ENCODE measurements around the gene KRTAP4-11. TPM values are rescaled to one million over a fixed set of nuclear protein-coding genes. Genes with fewer than 3 reads are reported as not detected.

The KRTAP4-11 gene
- total and polyA plus RNA-seq, 2 of the 8 experiments (the other 6 are each of a cell fraction or from before 2014, with no cell fraction given): not detected

DNA sequence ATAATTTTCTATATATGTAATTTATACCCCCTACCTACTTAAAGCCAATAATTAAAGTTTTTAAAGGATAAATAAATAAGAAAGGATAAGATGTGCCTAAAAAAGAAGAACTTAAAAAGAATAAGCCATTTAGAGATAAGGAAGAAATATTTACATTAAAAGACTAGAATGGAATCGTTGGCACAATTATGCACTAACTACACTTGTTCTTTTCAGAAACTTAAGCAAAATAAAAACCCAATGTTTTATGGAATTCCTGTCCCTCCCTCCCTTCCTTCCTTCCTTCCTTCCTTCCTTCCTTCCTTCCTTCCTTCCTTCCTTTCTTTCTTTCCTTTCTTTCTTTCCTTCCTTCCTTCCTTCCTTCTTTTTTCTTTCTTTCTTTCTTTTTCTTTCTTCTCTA, 26.7 kb upstream of the KRTAP4-11 start:
- H3K27ac ChIP-seq (ENCODE audit: low read depth, low read length): no peak overlapping the region
- ChIA-PET POLR2A (ENCODE audit: partially characterized antibody) (no interaction called here), CTCF (ENCODE audit: partially characterized antibody) (no interaction called here)
- H3K79me2 ChIP-seq (ENCODE audit: control insufficient read depth in 1 of 2, insufficient read depth in 2 of 2, low read length in 2 of 2): no peaks in the 10 kb centered on the region
- no peak overlapping the region for H4K8ac ChIP-seq (ENCODE audit: extremely low read depth, insufficient read depth, low read length)
- H2BK5ac ChIP-seq (ENCODE audit: low read depth, low read length): no peak overlapping the region
- H3K36me3 ChIP-seq (ENCODE audit: control insufficient read depth in 2 of 4, insufficient read depth in 4 of 4, low read length in 3 of 4): no peaks in the 10 kb centered on the region
- no peak overlapping the region for H3K4ac ChIP-seq (replicated peaks; ENCODE audit: insufficient read length, low read depth, low read length)
- no peak overlapping the region for H2AK5ac ChIP-seq (ENCODE audit: low read depth, low read length)
- DNase-seq (ENCODE audit: low read depth in 1 of 2, low spot score in 2 of 2): no peak
- H2BK12ac ChIP-seq (ENCODE audit: low read depth, low read length): no peak overlapping the region
- no peak overlapping the region for H3K9ac ChIP-seq (replicated peaks in 1 of 4; ENCODE audit: extremely low read depth in 1 of 4, low read depth in 3 of 4, low read length in 3 of 4)
- H3K27me3 ChIP-seq (replicated peaks in 1 of 4; ENCODE audit: control insufficient read depth in 3 of 4, extremely low read depth in 1 of 4, insufficient read depth in 3 of 4, low read length in 3 of 4): no peaks in the 10 kb centered on the region
- no peaks in the 10 kb centered on the region for H3K79me1 ChIP-seq (ENCODE audit: low read depth, low read length)
- peaks cover 2% of the 10 kb centered on the region; the same call in 1 of the 2 replicates for H3K23me2 ChIP-seq (ENCODE audit: low read depth, low read length)
- H3K56ac ChIP-seq (replicated peaks; ENCODE audit: insufficient read length, low read depth, low read length): no peak overlapping the region
- no peak overlapping the region for H2BK20ac ChIP-seq (ENCODE audit: low read length)
- no peak overlapping the region for H3K23ac ChIP-seq (ENCODE audit: insufficient read length)
- no peak for FAIRE-seq
- no peak overlapping the region for H3K4me2 ChIP-seq (ENCODE audit: insufficient read depth in 1 of 2, low read depth in 2 of 2, low read length in 2 of 2)
- H4K5ac ChIP-seq (ENCODE audit: insufficient read length, low read depth, low read length): no peak overlapping the region
- no peak overlapping the region for H2BK15ac ChIP-seq (ENCODE audit: low read length)
- no peaks in the 10 kb centered on the region for H4K20me1 ChIP-seq (replicated peaks in 1 of 2; ENCODE audit: control insufficient read depth in 1 of 2, insufficient read depth in 2 of 2, low read length in 2 of 2)
- 100% methylated on average over 1 of the region's 1 CpG; no CpG with 5 or more reads in 1 of the 2 experiments for WGBS, 2 experiments (ENCODE audit: extremely low coverage in 1 of 2, insufficient coverage in 1 of 2, insufficient read length in 1 of 2, insufficient replicate concordance in 2 of 2, low coverage in 1 of 2, low lambda C conversion rate in 2 of 2, missing lambda C conversion rate in 1 of 2)
- H2AFZ ChIP-seq (ENCODE audit: low read length): no peak overlapping the region
- H3K18ac ChIP-seq (ENCODE audit: extremely low read depth, low read length): no peak overlapping the region
- no peak overlapping the region for H2BK120ac ChIP-seq (replicated peaks; ENCODE audit: low read depth, low read length)
- no peaks in the 10 kb centered on the region for H3K4me1 ChIP-seq (replicated peaks in 1 of 4; ENCODE audit: control insufficient read depth in 3 of 4, insufficient read depth in 4 of 4, low read length in 3 of 4)
- no peak overlapping the region for H3K14ac ChIP-seq (ENCODE audit: insufficient read length)
- no peak overlapping the region for H4K91ac ChIP-seq (replicated peaks; ENCODE audit: insufficient read length, low read length)
- H3K4me3 ChIP-seq (ENCODE audit: extremely low read depth in 1 of 4, insufficient read depth in 2 of 4, low read depth in 3 of 4, low read length in 4 of 4): no peak overlapping the region
- peaks cover 10 to 12% of the 10 kb centered on the region in 2 experiments; a peak in 3 of 4 replicates for H3K9me3 ChIP-seq (ENCODE audit: insufficient read depth in 2 of 2, low read depth in 1 of 2, low read length in 1 of 2)
- TF ChIP-seq GABPA (IDR thresholded peaks at IDR 0.05; ENCODE audit: borderline replicate concordance, insufficient read depth, low read length): no peak
- TF ChIP-seq SRF (IDR thresholded peaks at IDR 0.05; ENCODE audit: low read depth, low read length): no peak
- TF ChIP-seq JUN (IDR thresholded peaks at IDR 0.05; ENCODE audit: low read depth, low read length): no peak
- TF ChIP-seq, protein P1, sequence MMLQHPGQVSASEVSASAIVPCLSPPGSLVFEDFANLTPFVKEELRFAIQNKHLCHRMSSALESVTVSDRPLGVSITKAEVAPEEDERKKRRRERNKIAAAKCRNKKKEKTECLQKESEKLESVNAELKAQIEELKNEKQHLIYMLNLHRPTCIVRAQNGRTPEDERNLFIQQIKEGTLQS (IDR thresholded peaks at IDR 0.05; ENCODE audit: insufficient read depth, low read depth, low read length): no peak
- TF ChIP-seq YY1 (IDR thresholded peaks at IDR 0.05; ENCODE audit: low read depth, low read length): no peak
- no peak for TF ChIP-seq BACH1 (IDR thresholded peaks at IDR 0.05; ENCODE audit: low read length)
- TF ChIP-seq KDM4A (IDR thresholded peaks at IDR 0.05; ENCODE audit: low read depth, low read length, severe bottlenecking): no peak
